Activated CD4-positive, alpha-beta T cell treated with anti-CD3 and anti-CD28 coated beads, Interleukin-2, amount 50 U/mL, for 48 hours (primary cell): ENCODE data around the gene DCAKD.
"Not testable (repeated sequence)": the region's sequence is repeated elsewhere in the genome, so short reads cannot be mapped to it uniquely, and the experiment has no call there.

ENCODE experiments used
- DNase-seq, 2 experiments: peaks; one replicate each; pipeline ENCODE4 v3.0.0-alpha.2; 2020

The DCAKD gene

GRCh38 chr17:45061606-45062205, 10.3 kb upstream of the DCAKD start:
- no peak for DNase-seq

GRCh38 chr17:45060797-45061605, 9.6 kb upstream of the DCAKD start, which contains the start of gene NMT1:
Gene NMT1 (plus strand): TSS chr17:45061317. CDS start chr17:45061330, 13 bp downstream.
- peak; percentile 95 to 97 for DNase-seq

- DNase-seq: no peak
Measured at GRCh38 chr17:45060382-45060796, 9.0 kb upstream of the DCAKD start.

- DNase-seq: peak; percentile 46 to 61
Measured at GRCh38 chr17:45052052-45052772, 780 bp upstream of the DCAKD start.

- DNase-seq: not testable (repeated sequence)
Measured at GRCh38 chr17:45051720-45052051, 254 bp upstream of the DCAKD start.

GRCh38 chr17:45050481-45051059, 862 bp downstream of the DCAKD start:
- peak; percentile 44 to 53 for DNase-seq

- DNase-seq: no peak
Measured at GRCh38 chr17:45048795-45049563, 2.5 kb downstream of the DCAKD start.

- peak in 1 of 2 experiments; percentile 21 for DNase-seq
Measured at GRCh38 chr17:45046537-45047125, 4.8 kb downstream of the DCAKD start.

GRCh38 chr17:45043813-45044540, 7.5 kb downstream of the DCAKD start:
- DNase-seq: no peak

- DNase-seq: no peak
Measured at GRCh38 chr17:45042346-45043120, 8.9 kb downstream of the DCAKD start.

GRCh38 chr17:45040459-45040858, 11.0 kb downstream of the DCAKD start:
- DNase-seq: no peak

GRCh38 chr17:45038728-45039634, 12.5 kb downstream of the DCAKD start:
- no peak for DNase-seq

GRCh38 chr17:45036691-45037090, 14.7 kb downstream of the DCAKD start:
- DNase-seq: no peak

GRCh38 chr17:45035848-45036247, 15.6 kb downstream of the DCAKD start:
- DNase-seq: no peak

GRCh38 chr17:45034599-45034998, 16.8 kb downstream of the DCAKD start:
- no peak for DNase-seq

- no peak for DNase-seq
Measured at GRCh38 chr17:45032174-45032541, 19.3 kb downstream of the DCAKD start.

GRCh38 chr17:45031231-45032173, 19.9 kb downstream of the DCAKD start:
- DNase-seq: no peak

GRCh38 chr17:45030733-45031132, 20.7 kb downstream of the DCAKD start:
- no peak for DNase-seq
